Measurements from ENCODE around the gene HSPA1A.
A peak's percentile ranks its signal among the peaks of the same experiment; 100 is the strongest.
"Not testable (repeated sequence)": the region's sequence is repeated elsewhere in the genome, so short reads cannot be mapped to it uniquely, and the experiment has no call there.

The HSPA1A gene

GRCh38 chr6:31858707-31859106 lies 43.4 kb downstream of the HSPA1A start:
- no peak for TF ChIP-seq CTCF (IDR thresholded peaks at IDR 0.05; ENCODE audit: control insufficient read depth, extremely low read depth, insufficient read depth)
- DNase-seq (ENCODE audit: low read depth), result no peak
- no peak overlapping the region for H3K4me3 ChIP-seq (ENCODE audit: low read depth, low read length)

- TF ChIP-seq CTCF (IDR thresholded peaks at IDR 0.05; ENCODE audit: control insufficient read depth, extremely low read depth, insufficient read depth), result no peak
- DNase-seq (ENCODE audit: low read depth), result no peak
- no peak overlapping the region for H3K4me3 ChIP-seq (ENCODE audit: low read depth, low read length)
Observed at GRCh38 chr6:31859923-31860322, 44.6 kb downstream of the HSPA1A start.

GRCh38 chr6:31860349-31860748 lies 45.0 kb downstream of the HSPA1A start:
- TF ChIP-seq CTCF (IDR thresholded peaks at IDR 0.05; ENCODE audit: control insufficient read depth, extremely low read depth, insufficient read depth), result no peak
- no peak for DNase-seq (ENCODE audit: low read depth)
- no peak overlapping the region for H3K4me3 ChIP-seq (ENCODE audit: low read depth, low read length)

GRCh38 chr6:31861150-31861549 lies 45.8 kb downstream of the HSPA1A start:
- TF ChIP-seq CTCF (IDR thresholded peaks at IDR 0.05; ENCODE audit: control insufficient read depth, extremely low read depth, insufficient read depth), result no peak
- DNase-seq (ENCODE audit: low read depth), result no peak
- H3K4me3 ChIP-seq (ENCODE audit: low read depth, low read length), result no peak overlapping the region

- TF ChIP-seq CTCF (IDR thresholded peaks at IDR 0.05; ENCODE audit: control insufficient read depth, extremely low read depth, insufficient read depth), result no peak
- H3K4me3 ChIP-seq (ENCODE audit: low read depth, low read length), result peak overlapping the region; percentile 58
- DNase-seq (ENCODE audit: low read depth), result no peak
Observed at GRCh38 chr6:31861919-31862343, 46.6 kb downstream of the HSPA1A start.

GRCh38 chr6:31862344-31863235 lies 47.2 kb downstream of the HSPA1A start, which contains the start of gene NEU1:
TSS of gene NEU1 (minus strand) at chr6:31862821. CDS start at chr6:31862776, 45 bp downstream.
- no peak for TF ChIP-seq CTCF (IDR thresholded peaks at IDR 0.05; ENCODE audit: control insufficient read depth, extremely low read depth, insufficient read depth)
- H3K4me3 ChIP-seq (ENCODE audit: low read depth, low read length), result peak within 1 kb of the TSS; percentile 58
- DNase-seq (ENCODE audit: low read depth), result peak; percentile 100

- H3K4me3 ChIP-seq (ENCODE audit: low read depth, low read length); DNase-seq (ENCODE audit: low read depth): not testable (repeated sequence)
Observed at GRCh38 chr6:31864123-31864562, 48.8 kb downstream of the HSPA1A start.
